SHP77 (cell line): ENCODE measurements around the gene FCHSD1.
A peak's percentile ranks its signal among the peaks of the same experiment; 100 is the strongest.

Experiments used
- DNase-seq, 2 experiments: peaks; one replicate each; lab custom pipeline; 2025; lab: John Stamatoyannopoulos, UW

Gene FCHSD1

DNA sequence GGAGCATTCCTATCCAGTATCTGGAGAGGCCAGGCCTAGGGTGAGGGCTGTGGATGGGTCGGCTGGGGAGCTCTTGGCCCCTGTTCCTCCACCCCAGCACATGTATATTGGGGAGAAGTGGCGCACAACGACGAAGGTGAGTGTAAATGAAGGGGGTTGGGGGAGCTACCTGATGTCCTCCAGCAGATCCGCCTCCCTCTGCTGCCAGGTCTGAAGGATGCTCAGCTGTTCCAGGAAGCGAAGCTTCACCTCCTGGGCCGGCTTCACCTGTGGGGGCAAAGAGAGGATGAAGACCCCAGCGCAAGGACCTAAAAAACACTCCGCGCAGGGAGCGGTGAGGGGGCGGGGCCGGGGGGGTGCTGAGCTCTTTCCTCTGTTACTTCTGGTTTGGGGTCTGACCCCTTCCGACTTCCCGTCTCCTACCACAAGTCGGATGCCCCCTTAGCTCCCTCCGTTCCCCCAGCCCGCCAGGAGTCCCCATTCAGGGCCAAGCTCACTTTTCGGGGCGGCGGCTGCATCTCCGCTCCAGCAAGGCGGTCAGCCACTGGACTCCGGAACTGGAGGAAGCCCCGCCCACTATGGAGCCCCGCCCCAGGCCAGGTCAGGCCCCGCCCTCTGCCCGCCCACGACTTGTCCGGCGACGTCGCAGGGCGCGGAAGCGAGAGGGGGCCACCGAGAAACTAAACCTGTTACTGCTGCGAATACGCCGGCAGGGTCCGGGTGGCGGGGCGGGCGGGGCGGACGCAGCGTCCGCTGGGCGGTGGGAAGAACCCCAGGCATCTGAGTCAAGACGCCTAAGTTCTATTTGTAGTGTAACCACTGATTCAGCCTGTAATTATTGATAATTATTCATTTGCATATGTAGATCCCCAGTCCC lies at the start of gene FCHSD1:
FCHSD1 (minus strand) TSS at position 568 of the 877 bp plus-strand sequence; CDS start at position 518, 50 bp downstream.
- peak; percentile 34 to 57 for DNase-seq

DNA sequence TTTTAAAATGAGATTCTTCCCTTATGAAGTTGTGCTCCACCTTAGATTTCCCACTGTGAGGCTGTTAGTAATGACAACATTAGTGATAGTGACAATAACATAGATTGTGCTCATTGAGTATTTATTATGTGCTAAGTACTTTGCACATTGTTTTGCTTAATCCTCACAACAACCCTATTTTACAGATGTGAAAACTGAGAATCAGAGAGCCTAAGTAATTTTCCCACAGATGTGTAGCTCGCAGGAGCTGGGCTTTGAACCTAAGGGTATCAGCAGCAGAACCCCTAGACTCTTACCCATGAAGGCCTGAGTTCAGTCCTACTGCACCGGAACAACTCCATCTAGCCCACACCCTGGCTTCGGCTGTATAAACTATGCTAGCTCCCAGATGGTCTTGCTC lies 46.4 kb upstream of the FCHSD1 start:
- DNase-seq = no peak

DNA sequence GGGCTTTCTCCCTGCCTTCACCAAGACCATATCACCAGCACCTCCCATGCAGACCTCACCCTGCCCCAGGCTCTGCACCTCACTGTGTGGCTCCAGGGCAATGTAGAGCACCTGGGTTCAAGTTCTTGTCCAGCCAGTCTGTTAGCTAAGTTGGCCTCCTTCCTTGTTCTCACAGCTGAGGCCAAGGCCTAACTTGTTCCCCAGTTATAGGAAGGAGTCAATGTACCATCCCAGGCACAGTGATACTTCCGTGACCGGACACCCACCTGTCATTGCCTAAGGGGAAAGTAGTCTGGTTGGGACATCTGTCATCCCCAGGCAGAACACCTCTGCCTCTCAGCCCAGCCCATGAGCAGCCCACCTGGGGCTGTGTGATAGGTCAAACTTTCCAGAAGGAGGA lies 45.2 kb upstream of the FCHSD1 start:
- no peak for DNase-seq

DNA sequence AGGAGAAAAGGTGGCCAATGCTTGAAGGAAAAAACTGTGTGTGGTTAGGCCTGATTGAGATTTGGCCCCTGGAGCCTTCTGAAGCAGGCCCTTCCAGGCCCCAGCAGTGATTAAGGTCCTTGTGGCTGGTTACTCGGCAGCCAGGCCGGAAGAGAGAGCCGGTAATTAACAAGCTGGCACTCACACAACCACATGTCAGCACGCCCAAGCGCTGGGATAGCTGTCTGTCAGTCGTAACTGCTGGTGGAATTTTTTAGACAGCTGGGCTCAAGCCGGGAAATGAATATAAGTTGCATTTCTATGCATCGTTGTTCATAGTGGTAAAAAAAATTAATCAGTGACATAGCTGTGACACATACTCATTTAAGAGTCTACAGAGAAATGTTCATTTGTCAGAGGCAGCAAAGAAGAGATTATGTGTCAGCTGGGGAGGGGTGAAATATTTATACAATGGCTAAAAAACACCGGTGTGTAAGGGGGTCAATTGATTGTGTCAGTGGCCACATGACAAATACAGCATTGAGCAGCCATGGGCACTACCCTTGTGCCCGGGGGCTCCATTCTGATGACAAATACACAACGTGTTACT lies 44.5 kb upstream of the FCHSD1 start:
- DNase-seq = peak; percentile 26 to 30

DNA sequence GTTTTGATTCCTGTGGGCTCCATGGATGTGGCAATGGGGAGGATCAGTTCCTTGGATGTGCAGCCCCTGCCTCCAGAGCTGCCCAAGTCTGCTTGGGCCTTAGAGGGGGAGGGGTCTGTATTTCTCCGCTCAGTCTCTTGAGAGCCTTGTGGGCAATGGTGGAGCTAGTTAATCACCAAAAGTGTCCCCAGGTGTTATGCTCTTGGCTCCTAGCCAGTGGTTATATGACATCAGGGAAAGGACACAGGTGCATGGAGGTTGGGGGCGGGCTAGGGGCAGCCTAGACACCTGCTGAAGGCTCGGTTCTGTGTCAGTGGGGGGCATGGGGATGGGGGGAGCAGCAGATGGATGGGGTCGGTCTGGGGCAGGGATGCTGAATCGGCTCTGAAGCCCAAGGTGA lies 43.3 kb upstream of the FCHSD1 start:
- no peak for DNase-seq

DNA sequence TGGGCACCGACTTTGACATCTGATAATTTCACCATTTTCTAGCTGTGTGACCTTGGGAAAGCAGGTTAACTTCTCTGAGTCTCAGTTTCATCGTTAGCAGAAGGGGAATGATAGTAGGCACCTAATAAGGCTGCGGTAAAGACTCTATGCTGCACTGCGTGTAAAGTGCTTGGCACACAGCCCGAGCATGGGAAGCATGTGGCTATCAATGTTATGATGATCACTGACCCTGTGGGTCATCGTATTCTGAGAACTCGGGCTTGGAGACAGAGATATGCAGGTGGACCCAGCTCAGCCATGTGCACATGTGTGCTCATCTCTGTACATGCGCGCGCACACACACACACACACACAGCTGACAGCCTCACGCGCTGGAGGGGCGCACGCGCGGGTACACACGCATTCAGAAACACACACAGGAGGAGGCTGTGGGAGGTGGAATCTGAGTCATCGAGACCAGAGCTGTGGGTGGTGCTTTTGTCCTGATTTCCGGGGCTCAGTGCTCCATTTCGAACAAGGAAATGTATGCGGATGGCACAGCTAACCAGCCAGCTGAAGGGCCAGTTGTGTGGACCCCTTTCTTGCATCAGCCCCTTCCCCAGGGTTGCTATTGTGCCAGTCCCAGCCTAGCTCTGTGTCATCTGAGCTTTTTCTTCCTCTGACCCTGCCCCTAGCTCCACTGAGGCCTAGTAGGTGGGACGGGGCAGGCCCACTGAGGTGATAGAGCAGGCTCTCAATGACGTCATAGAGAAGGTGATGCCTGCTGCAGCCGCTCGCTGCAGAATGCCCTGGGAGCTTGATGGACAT lies 41.9 kb upstream of the FCHSD1 start:
- DNase-seq = peak; percentile 47 to 61

DNA sequence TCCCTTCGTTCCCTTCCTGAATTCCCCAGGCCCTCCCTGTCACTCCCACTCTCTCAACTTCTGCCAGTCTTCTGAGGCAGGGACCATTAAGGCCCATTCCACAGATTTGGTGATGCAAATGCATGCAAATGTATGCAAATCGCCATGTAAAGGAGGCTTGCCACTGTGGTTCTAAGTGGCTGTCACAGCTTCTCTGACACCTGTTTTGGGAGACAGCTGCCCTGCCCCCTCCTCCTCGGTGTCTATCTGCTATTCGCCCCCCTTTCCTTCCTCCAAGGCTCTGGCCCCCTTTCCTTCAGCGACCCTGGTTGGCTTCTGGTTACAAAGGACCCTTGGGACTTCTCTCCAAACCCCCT lies 41.3 kb upstream of the FCHSD1 start:
- no peak for DNase-seq

DNA sequence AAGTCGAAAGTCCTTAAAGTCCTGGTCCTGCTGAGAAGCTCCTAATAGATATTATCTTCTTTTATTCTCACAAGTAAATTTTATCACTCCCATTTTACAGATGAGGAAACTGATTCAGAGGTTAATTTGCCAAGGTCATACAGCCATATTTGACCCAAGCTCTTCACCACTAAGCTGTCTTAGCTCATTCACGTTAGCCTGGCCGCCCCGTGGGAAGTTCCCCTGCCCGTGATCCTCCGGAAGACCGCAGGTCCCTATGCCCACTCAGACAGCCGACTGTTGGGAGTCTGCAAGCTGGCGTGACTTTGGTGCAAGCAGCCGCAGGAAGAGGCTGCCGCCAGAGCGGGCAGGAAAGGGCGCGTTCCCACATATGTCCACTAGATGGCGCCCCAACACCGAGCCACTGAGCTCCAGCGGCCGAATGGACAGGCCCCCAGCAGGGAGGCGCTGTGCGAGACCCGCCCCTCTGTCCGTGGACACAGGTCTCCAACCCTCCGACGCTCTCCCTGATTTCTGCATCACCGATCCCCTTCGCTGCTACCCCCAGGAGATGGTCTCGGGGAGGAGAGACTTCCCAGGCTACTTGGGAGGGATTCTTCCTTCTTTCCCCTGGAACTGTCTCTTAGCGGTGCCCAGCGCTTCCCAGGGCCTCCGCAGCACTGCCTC lies 40.8 kb upstream of the FCHSD1 start:
- DNase-seq = peak; percentile 56 to 61

DNA sequence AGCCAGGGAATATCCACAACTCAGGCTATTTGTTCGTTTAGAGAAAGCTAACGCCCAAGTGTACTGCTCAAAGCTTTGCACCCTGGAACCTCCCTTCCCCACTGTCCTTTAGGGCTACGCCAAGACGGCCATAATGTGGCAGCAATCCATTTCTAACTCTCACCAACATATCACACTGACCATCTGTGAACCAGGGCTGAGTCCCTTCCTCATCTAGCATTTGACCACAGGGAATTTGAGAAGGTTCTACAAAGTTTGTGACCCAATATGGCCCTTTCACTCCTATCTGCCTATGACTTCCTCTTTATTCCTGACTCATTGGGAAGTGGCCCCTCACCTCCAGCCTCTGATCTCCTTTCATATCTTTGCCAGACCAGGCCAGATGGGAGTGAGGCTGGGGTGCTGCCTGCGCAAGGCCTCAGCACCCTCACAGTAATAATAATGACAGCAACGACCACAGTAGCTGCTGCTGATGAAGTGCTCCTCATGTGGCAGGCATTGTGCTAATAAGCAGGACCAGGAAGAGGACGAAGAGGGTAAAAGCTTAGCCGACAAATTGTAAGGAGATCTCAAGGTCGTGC lies 40.2 kb upstream of the FCHSD1 start:
- DNase-seq = no peak

DNA sequence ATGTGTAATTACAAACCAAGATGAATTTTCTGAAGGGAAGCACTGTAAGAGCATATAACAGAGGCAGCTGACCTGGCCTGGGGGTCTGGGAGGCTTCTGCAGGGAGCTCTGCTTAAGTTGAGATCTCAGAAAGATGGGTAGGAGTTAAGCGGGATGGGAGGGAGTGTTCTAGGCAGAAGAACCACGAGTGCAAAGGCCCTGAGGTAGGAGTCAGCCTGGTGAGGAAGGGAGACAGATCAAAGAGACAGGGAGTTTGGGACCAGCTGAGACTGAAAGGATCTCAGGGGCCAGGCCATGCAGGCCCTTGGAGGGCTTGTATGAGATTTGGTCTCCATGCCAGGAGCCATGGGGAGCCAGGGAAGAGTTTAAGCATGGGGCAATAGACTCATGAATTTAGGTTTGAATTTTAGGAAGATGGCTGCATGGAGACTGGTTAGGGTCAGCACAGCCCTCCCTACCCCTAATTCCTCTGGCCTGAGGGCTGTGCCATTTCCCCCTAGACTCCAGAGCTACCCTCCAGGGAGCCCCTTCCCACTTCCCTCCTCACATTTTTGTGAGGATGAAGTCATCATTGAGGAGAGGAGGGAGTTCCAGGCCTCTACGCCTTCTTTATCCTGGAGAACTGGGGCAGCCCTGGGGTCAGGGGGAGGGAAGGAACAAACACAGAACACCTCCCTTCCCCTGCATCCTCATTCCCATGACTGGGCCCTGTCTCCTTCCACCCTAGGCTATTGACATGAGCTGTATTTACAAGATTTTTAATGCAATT lies 35.6 kb upstream of the FCHSD1 start:
- DNase-seq = no peak

DNA sequence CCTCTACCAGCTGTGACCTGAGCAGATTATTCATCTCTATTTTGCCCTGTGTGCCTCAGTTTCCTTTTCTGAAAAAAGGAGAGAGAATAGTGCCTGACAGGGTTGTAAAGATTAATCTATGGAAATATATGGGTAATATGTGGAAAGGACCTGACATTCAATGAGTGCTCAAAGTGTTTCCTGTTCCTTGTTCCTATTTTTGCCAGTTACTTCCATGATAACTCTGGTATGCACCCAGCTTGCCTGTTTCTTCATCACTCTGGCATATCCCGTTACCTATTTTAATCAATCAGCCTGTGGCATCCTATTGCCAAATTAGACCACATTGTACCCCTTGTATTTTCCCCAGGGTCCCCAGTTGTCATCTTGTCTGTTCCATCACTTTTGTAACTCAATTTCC lies 34.4 kb upstream of the FCHSD1 start:
- no peak for DNase-seq

DNA sequence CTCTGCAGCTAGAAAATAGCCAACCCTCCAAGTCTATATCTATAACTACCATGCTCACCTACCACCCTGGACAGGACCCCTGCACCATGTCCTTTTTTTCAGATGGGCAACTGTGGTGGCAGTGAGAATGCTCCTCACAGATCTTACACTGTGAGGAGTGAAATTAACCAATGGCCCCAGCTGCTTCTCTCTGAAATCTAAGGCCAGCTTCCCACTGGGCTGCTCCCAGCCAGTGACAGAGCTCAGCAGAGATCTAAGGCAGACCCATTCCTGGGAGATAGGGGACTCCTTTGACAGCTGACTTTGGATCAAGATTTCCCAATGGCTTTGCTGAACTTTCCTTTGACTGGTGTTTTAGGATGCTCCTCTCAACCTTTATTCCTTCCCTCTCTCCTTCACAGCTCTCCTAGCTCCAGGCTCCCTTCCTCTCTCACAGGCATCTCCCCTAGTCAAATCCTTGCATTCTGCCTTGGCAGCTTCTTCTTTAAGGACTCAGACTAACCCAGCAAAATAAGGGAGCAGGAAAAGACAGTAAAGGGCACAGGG lies 32.5 kb upstream of the FCHSD1 start:
- no peak for DNase-seq

DNA sequence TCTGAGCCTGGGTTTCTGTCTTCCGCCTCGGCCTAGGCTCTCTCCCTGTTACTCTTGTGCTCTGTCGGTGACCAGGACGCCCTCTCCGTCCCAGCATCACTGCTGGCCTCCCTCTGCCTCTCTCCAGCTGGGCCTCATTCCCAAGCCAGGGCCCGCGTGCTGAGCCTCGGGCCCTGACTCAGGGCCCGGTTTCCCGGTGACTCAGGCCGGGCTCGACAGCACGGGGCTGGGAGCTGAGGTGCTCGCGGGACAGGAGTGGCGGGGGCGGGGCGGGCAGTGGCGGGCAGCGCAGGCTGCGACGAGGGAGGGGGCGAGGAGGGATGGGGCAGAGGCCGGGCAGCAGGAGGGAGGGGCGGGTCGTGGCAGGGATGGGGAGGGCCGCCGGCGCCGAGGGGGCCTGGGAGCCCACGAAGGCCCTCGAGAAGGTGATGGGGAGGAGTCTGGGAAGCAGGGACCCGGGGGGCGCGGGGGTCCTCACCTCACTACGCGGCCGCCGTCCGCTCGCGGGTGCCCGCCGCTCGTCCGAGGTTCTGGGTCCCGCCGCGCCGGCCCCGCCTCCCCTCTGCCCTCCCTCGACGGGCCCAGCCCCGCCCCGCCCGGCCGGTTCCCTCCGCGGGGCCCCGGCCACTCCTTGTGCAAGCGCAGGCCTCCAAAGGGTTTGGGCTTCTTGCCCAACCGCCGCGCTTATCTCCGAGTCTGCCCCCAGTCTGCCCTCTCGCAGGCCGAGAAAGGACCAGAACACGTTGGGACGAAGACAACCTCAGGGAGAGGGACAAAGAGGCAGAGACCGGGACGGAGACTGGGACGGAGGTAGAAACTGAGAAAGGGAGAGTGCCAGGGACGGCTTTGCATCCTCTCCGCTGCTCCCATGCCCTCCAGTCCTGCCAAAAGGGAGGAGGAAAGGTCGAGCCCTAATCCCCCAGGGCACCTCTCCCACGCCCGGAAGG lies 30.8 kb upstream of the FCHSD1 start, which contains the start of gene ARAP3:
ARAP3 (minus strand) TSS at position 536 of the 947 bp plus-strand sequence. CDS start 1,744 bp downstream, outside the sequence.
- peak; percentile 36 to 44 for DNase-seq

DNA sequence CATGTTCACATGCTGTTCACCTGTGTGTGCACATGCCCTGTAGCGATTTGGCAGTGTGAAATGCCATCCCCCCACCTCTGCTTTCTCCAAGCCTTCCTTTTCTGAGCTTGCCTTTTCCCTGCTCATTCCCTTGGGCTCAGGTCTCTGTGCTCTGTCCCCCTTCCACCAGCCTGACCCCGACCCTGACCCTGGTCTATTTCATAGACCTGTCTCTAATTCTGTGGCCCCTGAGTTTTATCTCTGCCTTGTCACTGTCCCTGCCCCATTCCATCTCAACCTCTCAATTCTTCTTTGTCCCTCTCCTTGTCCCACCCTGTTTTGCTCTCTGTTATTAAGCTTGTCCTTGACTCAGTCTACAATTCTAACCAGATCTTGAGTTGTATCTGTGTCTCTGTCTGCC lies 30.1 kb upstream of the FCHSD1 start:
- DNase-seq = no peak

DNA sequence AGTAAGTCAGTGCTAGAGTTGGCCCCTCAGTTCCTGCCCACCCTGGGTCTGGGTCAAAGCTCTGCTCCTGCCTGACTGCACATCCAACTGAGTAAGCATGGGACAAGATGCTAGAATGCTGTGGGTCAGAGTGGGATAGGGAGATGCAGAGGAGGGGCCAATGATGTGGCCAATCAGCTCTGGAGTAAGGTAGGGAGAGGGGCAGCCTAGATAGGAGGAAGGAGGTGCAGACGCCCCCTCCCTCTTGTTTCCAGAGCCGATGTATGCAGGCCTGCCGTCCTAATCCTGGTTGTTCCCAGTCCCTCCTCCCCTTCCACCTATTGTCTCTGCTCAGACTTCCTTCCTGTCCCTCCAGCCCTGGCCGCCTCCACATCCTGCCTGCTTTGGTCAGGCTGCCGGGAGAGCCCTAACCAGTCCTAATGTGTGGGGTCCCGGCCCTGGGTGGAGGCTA lies 29.6 kb upstream of the FCHSD1 start:
- DNase-seq = peak; percentile 44 to 69

DNA sequence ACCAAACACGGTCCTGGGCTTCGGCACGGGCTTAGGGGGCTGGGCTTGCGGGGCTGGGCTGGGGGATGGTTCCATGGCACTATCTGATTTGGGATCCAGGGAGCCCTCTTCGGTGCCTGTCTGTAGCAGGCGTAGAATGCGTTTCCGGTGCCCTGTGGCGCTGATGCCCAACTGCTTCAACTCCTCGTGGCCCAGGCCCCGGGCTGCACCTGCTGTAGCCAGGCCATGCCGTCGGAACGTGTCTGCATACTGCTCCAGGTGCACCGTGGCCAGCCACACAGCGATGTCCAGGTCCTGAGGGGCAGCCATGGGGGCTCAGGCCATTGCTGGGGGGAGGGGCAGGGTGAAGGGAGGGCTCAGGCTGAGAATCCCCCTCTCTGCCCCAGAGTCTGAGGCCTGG lies 29.0 kb upstream of the FCHSD1 start:
- DNase-seq = no peak

DNA sequence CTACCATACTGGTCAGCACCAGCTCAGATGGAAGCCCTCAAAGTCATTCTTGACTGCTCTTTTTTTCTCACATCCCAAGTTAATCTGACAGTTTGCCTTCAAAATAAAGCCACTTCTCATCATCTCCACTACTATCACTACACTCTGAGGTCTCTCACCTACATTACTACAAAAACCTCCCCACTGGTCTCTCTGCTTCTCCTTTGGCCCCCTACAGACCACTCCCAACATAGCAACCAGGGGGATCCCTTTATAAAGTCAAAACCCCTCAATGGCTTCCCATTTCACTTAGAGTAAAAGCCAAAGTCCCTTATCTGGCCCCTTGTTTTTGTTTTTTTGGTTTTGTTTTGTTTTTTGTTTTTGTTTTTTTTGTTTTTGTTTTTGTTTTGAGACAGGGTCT lies 26.2 kb upstream of the FCHSD1 start:
- DNase-seq = peak in 1 of 2 experiments; percentile 7

DNA sequence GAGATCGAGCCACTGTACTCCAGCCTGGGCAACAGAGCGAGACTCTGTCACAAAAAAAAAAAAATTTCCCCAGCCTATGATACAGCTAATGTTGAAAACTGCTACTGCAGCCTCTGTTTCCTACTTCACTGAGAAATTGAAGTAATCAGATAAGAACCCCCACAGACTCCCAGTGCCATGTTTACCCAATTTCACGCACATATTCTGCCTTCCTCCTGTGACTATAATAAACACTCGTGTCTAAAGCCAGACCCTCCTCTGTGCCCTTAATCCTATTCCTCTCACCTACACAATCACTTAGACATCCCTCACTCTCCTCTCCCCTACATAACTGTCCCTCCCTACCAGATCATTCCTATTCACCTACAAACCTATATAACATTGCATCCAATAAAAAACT lies 24.5 kb upstream of the FCHSD1 start:
- DNase-seq = no peak

DNA sequence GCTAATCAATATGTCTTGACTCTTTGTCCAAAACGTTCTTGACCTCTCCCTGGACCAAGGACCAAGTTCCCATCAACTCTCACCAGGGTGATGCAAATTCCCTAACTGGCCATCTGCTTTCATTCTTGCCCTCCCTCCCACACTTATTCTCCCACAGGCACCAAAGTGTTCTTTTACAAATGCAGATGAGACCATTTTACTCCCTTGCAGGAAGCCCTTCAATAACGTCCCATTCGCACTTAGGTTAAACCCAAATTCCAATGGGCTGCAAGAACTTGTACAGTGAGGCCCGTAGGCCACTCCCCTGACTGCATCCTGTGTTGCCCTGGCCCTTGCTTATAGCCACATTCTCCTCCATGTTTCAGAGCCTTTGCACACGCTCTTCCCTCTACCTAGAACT lies 23.5 kb upstream of the FCHSD1 start:
- DNase-seq = no peak
